Activated CD4-positive, CD25-positive, alpha-beta regulatory T cell treated with anti-CD3 and anti-CD28 coated beads, Interleukin-2, amount 50 U/mL, for 16 hours (primary cell): ENCODE results near the gene PPM1N.
A peak's percentile ranks its signal among the peaks of the same experiment; 100 is the strongest.

Source experiments
- DNase-seq: peaks from one replicate; pipeline ENCODE4 v3.0.0-alpha.2; 2020; ENCODE audit warnings: low read depth, low spot score

Gene PPM1N

GRCh38 chr19:45488708-45489107, 9.5 kb upstream of the PPM1N start:
- no peak for DNase-seq

- DNase-seq = no peak
Observed at GRCh38 chr19:45489216-45489855, 8.9 kb upstream of the PPM1N start.

- DNase-seq = no peak
Observed at GRCh38 chr19:45492137-45492626, 6.1 kb upstream of the PPM1N start.

GRCh38 chr19:45492627-45493470, 5.4 kb upstream of the PPM1N start:
- DNase-seq = no peak

- no peak for DNase-seq
Observed at GRCh38 chr19:45494261-45494916, 3.9 kb upstream of the PPM1N start.

- no peak for DNase-seq
Observed at GRCh38 chr19:45495178-45495577, 3.1 kb upstream of the PPM1N start.

- DNase-seq = no peak
Observed at GRCh38 chr19:45496349-45496953, 1.8 kb upstream of the PPM1N start.

- no peak for DNase-seq
Observed at GRCh38 chr19:45497791-45498190, 452 bp upstream of the PPM1N start.

- DNase-seq = no peak
Observed at GRCh38 chr19:45499196-45500180, 1.2 kb downstream of the PPM1N start.

GRCh38 chr19:45500918-45501729, 2.9 kb downstream of the PPM1N start:
- DNase-seq = no peak

- DNase-seq = no peak
Observed at GRCh38 chr19:45501730-45502014, 3.4 kb downstream of the PPM1N start.

GRCh38 chr19:45502111-45502510, 3.9 kb downstream of the PPM1N start:
- DNase-seq = no peak

GRCh38 chr19:45503909-45504308, 5.7 kb downstream of the PPM1N start:
- DNase-seq = no peak

- DNase-seq = no peak
Observed at GRCh38 chr19:45505151-45505995, 7.1 kb downstream of the PPM1N start.

GRCh38 chr19:45505996-45506245, 7.7 kb downstream of the PPM1N start:
- DNase-seq = no peak

- DNase-seq = peak; percentile 97
Observed at GRCh38 chr19:45506246-45506988, 8.2 kb downstream of the PPM1N start.

- DNase-seq = peak; percentile 93
Observed at GRCh38 chr19:45506989-45507871, 9.0 kb downstream of the PPM1N start, which contains the start of gene VASP. VASP (plus strand) TSS chr19:45507479; CDS start chr19:45507772, 293 bp downstream.
